WTC11 (cell line): ENCODE data around the gene MCF2L. TPM values are rescaled to one million over a fixed set of nuclear protein-coding genes. Genes with fewer than 3 reads are reported as not detected.

Source experiments
- ATAC-seq: fragments of 200-7000 bp; cut with Tn5 transposase; 2 replicates; pipeline ENCODE4 v1.10.0; 2021; ENCODE audit warnings: mild to moderate bottlenecking, moderate library complexity
- CTCF ChIA-PET: fragments of 300-600 bp; sonication (Branson Sonifier 250); formaldehyde crosslinking; loops from one replicate; lab custom pipeline; 2021; ENCODE audit warnings: antibody characterized with exemption; lab: Charles Lee
- POLR2A ChIA-PET: fragments of 350-600 bp; sonication (Branson Sonifier 250); formaldehyde crosslinking; loops from one replicate; lab custom pipeline; 2021; ENCODE audit warnings: antibody characterized with exemption; lab: Charles Lee
- DNase-seq: peaks from one replicate; pipeline ENCODE4 v3.0.0; 2021; ENCODE audit warnings: low spot score
- H3K27ac Mint-ChIP-seq: 2 replicates; pipeline ENCODE4 v1.8.0; 2021; ENCODE audit warnings: mixed read lengths
- H3K27me3 Mint-ChIP-seq: 2 replicates; pipeline ENCODE4 v1.8.0; 2021; ENCODE audit warnings: low read depth, mild to moderate bottlenecking, moderate library complexity, mixed read lengths
- H3K36me3 Mint-ChIP-seq: 2 replicates; pipeline ENCODE4 v1.8.0; 2021; ENCODE audit warnings: mixed read lengths
- H3K4me1 Mint-ChIP-seq: 2 replicates; pipeline ENCODE4 v1.8.0; 2022; ENCODE audit warnings: mixed read lengths
- H3K4me3 Mint-ChIP-seq: 2 replicates; pipeline ENCODE4 v1.8.0; 2021; ENCODE audit warnings: mild to moderate bottlenecking, moderate library complexity, mixed read lengths
- H3K9me3 Mint-ChIP-seq: 2 replicates; pipeline ENCODE4 v1.8.0; 2021; ENCODE audit warnings: mixed read lengths
- ATF1 ChIP-seq: sonication (generic); formaldehyde crosslinking; IDR thresholded peaks from 2 replicates; pipeline ENCODE4 v1.8.1; 2023; ENCODE audit warnings: mild to moderate bottlenecking, moderate library complexity, missing genetic modification reagents
- CREM ChIP-seq: sonication (generic); formaldehyde crosslinking; IDR thresholded peaks from 2 replicates; pipeline ENCODE4 v1.8.1; 2022; ENCODE audit warnings: mild to moderate bottlenecking, missing genetic modification reagents, moderate library complexity
- ELF4 ChIP-seq: sonication (generic); formaldehyde crosslinking; IDR thresholded peaks from 2 replicates; pipeline ENCODE4 v1.8.1; 2022; ENCODE audit warnings: low read depth, mild to moderate bottlenecking, moderate library complexity, missing genetic modification reagents
- GABPB1 ChIP-seq: sonication (generic); formaldehyde crosslinking; IDR thresholded peaks from 2 replicates; pipeline ENCODE4 v1.8.1; 2023; ENCODE audit warnings: mild to moderate bottlenecking, missing genetic modification reagents
- GRHL2 ChIP-seq: fragments of 250-450 bp; sonication (Bioruptor Pico); IDR thresholded peaks from 2 replicates; pipeline ENCODE4 v1.8.0; 2022; ENCODE audit warnings: mild to moderate bottlenecking, moderate library complexity; ENCODE audit not compliant: insufficient replicate concordance, severe bottlenecking
- HMGA2 ChIP-seq: fragments of 250-450 bp; sonication (Bioruptor Pico); IDR thresholded peaks from 2 replicates; pipeline ENCODE4 v1.4.0; 2021; ENCODE audit warnings: mild to moderate bottlenecking, moderate library complexity
- JAZF1 ChIP-seq: fragments of 250-450 bp; sonication (Bioruptor Pico); IDR thresholded peaks from 2 replicates; pipeline ENCODE4 v1.9.0; 2021; ENCODE audit warnings: moderate library complexity, mild to moderate bottlenecking, inconsistent platforms
- JUN ChIP-seq: sonication (generic); formaldehyde crosslinking; IDR thresholded peaks from 2 replicates; pipeline ENCODE4 v1.8.0; 2023; ENCODE audit warnings: mild to moderate bottlenecking, missing genetic modification reagents
- KAT7 ChIP-seq: sonication (generic); formaldehyde crosslinking; IDR thresholded peaks from 2 replicates; pipeline ENCODE4 v1.8.1; 2023; ENCODE audit warnings: missing genetic modification reagents, mild to moderate bottlenecking, borderline replicate concordance
- NFATC4 ChIP-seq: fragments of 250-450 bp; sonication (Bioruptor Pico); IDR thresholded peaks from 2 replicates; pipeline ENCODE4 v1.9.0; 2021; ENCODE audit warnings: mild to moderate bottlenecking
- NR2C2 ChIP-seq: sonication (generic); formaldehyde crosslinking; IDR thresholded peaks from 2 replicates; pipeline ENCODE4 v1.8.0; 2022; ENCODE audit warnings: mild to moderate bottlenecking, missing genetic modification reagents
- OVOL2 ChIP-seq: fragments of 250-450 bp; sonication (Bioruptor Pico); IDR thresholded peaks from 2 replicates; pipeline ENCODE4 v1.9.0; 2021; ENCODE audit warnings: mild to moderate bottlenecking, borderline replicate concordance
- PRRX2 ChIP-seq: fragments of 250-450 bp; sonication (Bioruptor Pico); IDR thresholded peaks from 2 replicates; pipeline ENCODE4 v1.8.0; 2021; ENCODE audit warnings: mild to moderate bottlenecking
- RELA ChIP-seq: sonication (generic); formaldehyde crosslinking; IDR thresholded peaks from 2 replicates; pipeline ENCODE4 v1.8.1; 2022; ENCODE audit warnings: missing genetic modification reagents, mild to moderate bottlenecking, borderline replicate concordance
- SP1 ChIP-seq: sonication (generic); formaldehyde crosslinking; conservative IDR thresholded peaks from 2 replicates; pipeline ENCODE4 v1.8.1; 2022; ENCODE audit warnings: missing genetic modification reagents
- TCF7 ChIP-seq: sonication (generic); formaldehyde crosslinking; IDR thresholded peaks from 2 replicates; pipeline ENCODE4 v1.8.0; 2022; ENCODE audit warnings: mild to moderate bottlenecking, low read depth, missing genetic modification reagents, moderate library complexity
- TP53 ChIP-seq: sonication (generic); formaldehyde crosslinking; IDR thresholded peaks from 2 replicates; pipeline ENCODE4 v1.8.1; 2023; ENCODE audit warnings: mild to moderate bottlenecking, missing genetic modification reagents
- ZBTB21 ChIP-seq: sonication (generic); formaldehyde crosslinking; IDR thresholded peaks from 2 replicates; pipeline ENCODE4 v1.8.1; 2023; ENCODE audit warnings: mild to moderate bottlenecking, missing genetic modification reagents, borderline replicate concordance
- ZNF416 ChIP-seq: fragments of 250-450 bp; sonication (Bioruptor Pico); IDR thresholded peaks from 2 replicates; pipeline ENCODE4 v1.9.0; 2021; ENCODE audit warnings: mild to moderate bottlenecking, inconsistent platforms
- ZNF423 ChIP-seq: fragments of 250-450 bp; sonication (Bioruptor Pico); IDR thresholded peaks from 2 replicates; pipeline ENCODE4 v2.1.2; 2022; ENCODE audit warnings: mild to moderate bottlenecking, moderate library complexity
- total RNA-seq: library from RNA; stranded (reverse); gene quantifications from 3 replicates; pipeline ENCODE4 v1.2.3, GENCODE V29; 2021
- TF ChIP-seq, protein P1 (sequence below): sonication (generic); formaldehyde crosslinking; IDR thresholded peaks from 2 replicates; pipeline ENCODE4 v1.8.1; 2023; ENCODE audit warnings: mild to moderate bottlenecking, moderate library complexity, missing genetic modification reagents
- TF ChIP-seq, protein P2 (sequence below): fragments of 250-450 bp; sonication (Bioruptor Pico); IDR thresholded peaks from 2 replicates; pipeline ENCODE4 v1.9.0; 2021; ENCODE audit warnings: moderate library complexity, mild to moderate bottlenecking, inconsistent platforms, borderline replicate concordance
- TF ChIP-seq, protein P3 (sequence below): sonication (generic); formaldehyde crosslinking; IDR thresholded peaks from 2 replicates; pipeline ENCODE4 v1.8.1; 2022; ENCODE audit warnings: mild to moderate bottlenecking, missing genetic modification reagents, moderate library complexity, borderline replicate concordance
- TF ChIP-seq, protein P4 (sequence below): fragments of 200-600 bp; IDR thresholded peaks from 2 replicates; pipeline ENCODE4 v1.8.0; 2022; ENCODE audit warnings: antibody characterized with exemption
- TF ChIP-seq, protein P5 (sequence below): sonication (generic); formaldehyde crosslinking; IDR thresholded peaks from 2 replicates; pipeline ENCODE4 v1.8.1; 2022; ENCODE audit warnings: low read depth, mild to moderate bottlenecking, moderate library complexity, missing genetic modification reagents, borderline replicate concordance
- TF ChIP-seq, protein P6 (sequence below): sonication (generic); formaldehyde crosslinking; IDR thresholded peaks from 2 replicates; pipeline ENCODE4 v1.8.1; 2022; ENCODE audit warnings: mild to moderate bottlenecking, moderate library complexity, missing genetic modification reagents

MCF2L gene
- total RNA-seq, 1 experiment from 2014 or later = 34.8 TPM

DNA sequence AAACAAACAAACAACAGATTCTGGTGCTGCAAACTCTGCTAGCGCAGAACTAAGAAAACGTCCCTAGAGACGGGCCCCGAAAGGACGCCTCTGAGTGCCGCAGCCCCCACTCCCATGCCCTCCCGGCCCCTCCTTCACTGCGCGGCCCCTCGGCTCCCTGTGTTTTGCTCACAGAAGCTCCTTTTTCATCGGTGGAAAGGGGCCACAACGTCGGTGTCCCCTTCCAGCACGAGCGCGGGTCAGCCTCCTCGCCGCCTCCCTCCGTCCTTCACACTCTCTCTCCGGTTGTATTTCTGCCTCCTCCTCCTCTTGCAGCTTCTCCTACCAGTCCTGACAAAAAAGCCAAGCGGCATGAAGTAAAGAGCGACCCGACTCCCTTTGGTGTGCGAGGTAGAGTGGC lies 121.8 kb downstream of the MCF2L start:
- CTCF ChIA-PET = interaction anchor here (0.6 to 3.3 kb wide), 17 partner anchors 8 to 301 kb away, joined by 3 to 15 read pairs (median 4); partner anchors contain the start of genes F10 and PROZ
- TF ChIP-seq ZNF423 (CRISPR knock-in tag) (no peak), ZNF416 (CRISPR knock-in tag) (no peak), GRHL2 (CRISPR knock-in tag) (no peak), JUN (CRISPR knock-in tag) (no peak), NFATC4 (CRISPR knock-in tag) (no peak), ELF4 (no peak), NR2C2 (no peak), TP53 (no peak), SP1 (no peak)
- TF ChIP-seq, protein P1, sequence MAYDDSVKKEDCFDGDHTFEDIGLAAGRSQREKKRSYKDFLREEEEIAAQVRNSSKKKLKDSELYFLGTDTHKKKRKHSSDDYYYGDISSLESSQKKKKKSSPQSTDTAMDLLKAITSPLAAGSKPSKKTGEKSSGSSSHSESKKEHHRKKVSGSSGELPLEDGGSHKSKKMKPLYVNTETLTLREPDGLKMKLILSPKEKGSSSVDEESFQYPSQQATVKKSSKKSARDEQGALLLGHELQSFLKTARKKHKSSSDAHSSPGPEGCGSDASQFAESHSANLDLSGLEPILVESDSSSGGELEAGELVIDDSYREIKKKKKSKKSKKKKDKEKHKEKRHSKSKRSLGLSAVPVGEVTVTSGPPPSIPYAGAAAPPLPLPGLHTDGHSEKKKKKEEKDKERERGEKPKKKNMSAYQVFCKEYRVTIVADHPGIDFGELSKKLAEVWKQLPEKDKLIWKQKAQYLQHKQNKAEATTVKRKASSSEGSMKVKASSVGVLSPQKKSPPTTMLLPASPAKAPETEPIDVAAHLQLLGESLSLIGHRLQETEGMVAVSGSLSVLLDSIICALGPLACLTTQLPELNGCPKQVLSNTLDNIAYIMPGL (CRISPR knock-in tag) = no peak
- TF ChIP-seq, protein P2, sequence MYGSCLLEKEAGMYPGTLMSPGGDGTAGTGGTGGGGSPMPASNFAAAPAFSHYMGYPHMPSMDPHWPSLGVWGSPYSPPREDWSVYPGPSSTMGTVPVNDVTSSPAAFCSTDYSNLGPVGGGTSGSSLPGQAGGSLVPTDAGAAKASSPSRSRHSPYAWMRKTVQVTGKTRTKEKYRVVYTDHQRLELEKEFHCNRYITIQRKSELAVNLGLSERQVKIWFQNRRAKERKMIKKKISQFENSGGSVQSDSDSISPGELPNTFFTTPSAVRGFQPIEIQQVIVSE (CRISPR knock-in tag) = no peak
- POLR2A ChIA-PET = interaction anchor here (0.8 to 1.0 kb wide), 2 partner anchors 15 to 39 kb away, joined by 3 to 4 read pairs; partner anchors contain the start of gene F7
- H3K4me3 Mint-ChIP-seq = no peak overlapping the region; the same call in 1 of the 2 replicates
- peak overlapping the region; percentile 86 for H3K27ac Mint-ChIP-seq
- no peaks in the 10 kb centered on the region for H3K27me3 Mint-ChIP-seq
- peaks cover 14% of the 10 kb centered on the region for H3K4me1 Mint-ChIP-seq
- DNase-seq = no peak
- peaks cover 6% of the 10 kb centered on the region for H3K36me3 Mint-ChIP-seq
- no peaks in the 10 kb centered on the region for H3K9me3 Mint-ChIP-seq
- ATAC-seq = no peak

DNA sequence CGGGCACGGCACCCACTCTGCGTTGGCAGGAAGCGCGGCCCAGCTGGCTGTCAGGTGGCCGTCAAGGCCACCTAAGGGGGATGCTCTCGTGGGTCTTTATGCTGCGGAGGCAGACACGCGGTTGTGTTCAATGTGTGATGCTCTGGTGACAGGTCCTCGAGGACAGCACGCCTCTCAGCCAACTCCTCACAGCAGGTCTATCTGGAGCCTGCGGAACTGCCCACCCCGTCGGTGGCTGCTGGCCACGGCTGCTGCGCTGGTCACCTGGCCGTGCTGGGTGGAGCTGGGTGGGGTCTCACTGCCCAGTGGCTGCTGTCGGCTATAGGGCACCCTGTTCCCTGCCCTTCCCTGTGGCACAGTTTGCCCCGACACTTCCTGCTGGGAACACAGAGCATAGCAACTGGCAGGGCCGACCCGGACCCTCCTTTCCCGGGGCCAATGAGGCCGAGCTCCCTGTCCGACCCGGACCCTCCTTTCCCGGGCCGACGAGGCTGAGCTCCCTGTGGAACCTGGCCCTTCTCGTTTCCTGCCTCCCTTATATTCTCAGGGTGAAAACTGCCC lies 122.3 kb downstream of the MCF2L start:
- no peak for ATAC-seq
- H3K9me3 Mint-ChIP-seq = no peaks in the 10 kb centered on the region
- H3K4me1 Mint-ChIP-seq = peaks cover 14% of the 10 kb centered on the region
- TF ChIP-seq TCF7 (no peak), KAT7 (no peak), RELA (CRISPR knock-in tag) (no peak), ATF1 (no peak), CREM (CRISPR knock-in tag) (no peak), OVOL2 (CRISPR knock-in tag) (no peak), GABPB1 (CRISPR knock-in tag) (no peak), HMGA2 (CRISPR knock-in tag) (no peak), JAZF1 (CRISPR knock-in tag) (no peak), PRRX2 (CRISPR knock-in tag) (no peak), ELF4 (no peak), ZBTB21 (CRISPR knock-in tag) (no peak)
- TF ChIP-seq, protein P1 (CRISPR knock-in tag) = no peak
- TF ChIP-seq, protein P3, sequence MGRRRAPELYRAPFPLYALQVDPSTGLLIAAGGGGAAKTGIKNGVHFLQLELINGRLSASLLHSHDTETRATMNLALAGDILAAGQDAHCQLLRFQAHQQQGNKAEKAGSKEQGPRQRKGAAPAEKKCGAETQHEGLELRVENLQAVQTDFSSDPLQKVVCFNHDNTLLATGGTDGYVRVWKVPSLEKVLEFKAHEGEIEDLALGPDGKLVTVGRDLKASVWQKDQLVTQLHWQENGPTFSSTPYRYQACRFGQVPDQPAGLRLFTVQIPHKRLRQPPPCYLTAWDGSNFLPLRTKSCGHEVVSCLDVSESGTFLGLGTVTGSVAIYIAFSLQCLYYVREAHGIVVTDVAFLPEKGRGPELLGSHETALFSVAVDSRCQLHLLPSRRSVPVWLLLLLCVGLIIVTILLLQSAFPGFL (CRISPR knock-in tag) = no peak
- TF ChIP-seq, protein P4, sequence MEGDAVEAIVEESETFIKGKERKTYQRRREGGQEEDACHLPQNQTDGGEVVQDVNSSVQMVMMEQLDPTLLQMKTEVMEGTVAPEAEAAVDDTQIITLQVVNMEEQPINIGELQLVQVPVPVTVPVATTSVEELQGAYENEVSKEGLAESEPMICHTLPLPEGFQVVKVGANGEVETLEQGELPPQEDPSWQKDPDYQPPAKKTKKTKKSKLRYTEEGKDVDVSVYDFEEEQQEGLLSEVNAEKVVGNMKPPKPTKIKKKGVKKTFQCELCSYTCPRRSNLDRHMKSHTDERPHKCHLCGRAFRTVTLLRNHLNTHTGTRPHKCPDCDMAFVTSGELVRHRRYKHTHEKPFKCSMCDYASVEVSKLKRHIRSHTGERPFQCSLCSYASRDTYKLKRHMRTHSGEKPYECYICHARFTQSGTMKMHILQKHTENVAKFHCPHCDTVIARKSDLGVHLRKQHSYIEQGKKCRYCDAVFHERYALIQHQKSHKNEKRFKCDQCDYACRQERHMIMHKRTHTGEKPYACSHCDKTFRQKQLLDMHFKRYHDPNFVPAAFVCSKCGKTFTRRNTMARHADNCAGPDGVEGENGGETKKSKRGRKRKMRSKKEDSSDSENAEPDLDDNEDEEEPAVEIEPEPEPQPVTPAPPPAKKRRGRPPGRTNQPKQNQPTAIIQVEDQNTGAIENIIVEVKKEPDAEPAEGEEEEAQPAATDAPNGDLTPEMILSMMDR = no peak
- TF ChIP-seq, protein P5, sequence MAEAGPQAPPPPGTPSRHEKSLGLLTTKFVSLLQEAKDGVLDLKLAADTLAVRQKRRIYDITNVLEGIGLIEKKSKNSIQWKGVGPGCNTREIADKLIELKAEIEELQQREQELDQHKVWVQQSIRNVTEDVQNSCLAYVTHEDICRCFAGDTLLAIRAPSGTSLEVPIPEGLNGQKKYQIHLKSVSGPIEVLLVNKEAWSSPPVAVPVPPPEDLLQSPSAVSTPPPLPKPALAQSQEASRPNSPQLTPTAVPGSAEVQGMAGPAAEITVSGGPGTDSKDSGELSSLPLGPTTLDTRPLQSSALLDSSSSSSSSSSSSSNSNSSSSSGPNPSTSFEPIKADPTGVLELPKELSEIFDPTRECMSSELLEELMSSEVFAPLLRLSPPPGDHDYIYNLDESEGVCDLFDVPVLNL (CRISPR knock-in tag) = no peak
- TF ChIP-seq, protein P6, sequence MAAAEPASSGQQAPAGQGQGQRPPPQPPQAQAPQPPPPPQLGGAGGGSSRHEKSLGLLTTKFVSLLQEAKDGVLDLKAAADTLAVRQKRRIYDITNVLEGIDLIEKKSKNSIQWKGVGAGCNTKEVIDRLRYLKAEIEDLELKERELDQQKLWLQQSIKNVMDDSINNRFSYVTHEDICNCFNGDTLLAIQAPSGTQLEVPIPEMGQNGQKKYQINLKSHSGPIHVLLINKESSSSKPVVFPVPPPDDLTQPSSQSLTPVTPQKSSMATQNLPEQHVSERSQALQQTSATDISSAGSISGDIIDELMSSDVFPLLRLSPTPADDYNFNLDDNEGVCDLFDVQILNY = no peak

More for the DNA sequence above, 122.3 kb downstream of the MCF2L start:
- Mint-ChIP-seq H3K4me3 (no peak overlapping the region), H3K36me3 (peaks cover 6% of the 10 kb centered on the region), H3K27ac (peak overlapping the region; percentile 86), H3K27me3 (no peaks in the 10 kb centered on the region)
- no peak for DNase-seq
- POLR2A ChIA-PET = no interaction called here
- CTCF ChIA-PET = interaction anchor here (2.3 to 3.3 kb wide), 3 partner anchors 32 to 62 kb away, joined by 8 to 15 read pairs (median 14); partner anchors contain the start of gene F10
